DND-41 (cell line): ENCODE results near the gene MCFD2.

ENCODE experiments used
- ATAC-seq: fragments of 200-7000 bp; cut with Tn5 transposase; 3 replicates; pipeline ENCODE4 v1.9.1; 2021; ENCODE audit warnings: low read depth; ENCODE audit not compliant: insufficient read depth
- DNase-seq: peaks from one replicate; pipeline ENCODE4 v3.0.0-alpha.2; 2020
- H2AFZ ChIP-seq: 2 replicates; pipeline ENCODE4 v1.6.0; 2012; ENCODE audit warnings: low read depth, low read length
- H3K27ac ChIP-seq: 2 replicates; pipeline ENCODE4 v1.5.1; 2012; ENCODE audit warnings: low read length, inconsistent platforms
- H3K27me3 ChIP-seq: fragments of 200-600 bp; sonication (generic); 2 replicates; pipeline ENCODE4 v1.6.0; 2012; ENCODE audit warnings: low read length, mild to moderate bottlenecking, inconsistent platforms; ENCODE audit not compliant: insufficient read depth, poor library complexity
- H3K36me3 ChIP-seq: 2 replicates; pipeline ENCODE4 v1.5.1; 2012; ENCODE audit warnings: low read length, inconsistent platforms; ENCODE audit not compliant: insufficient read depth
- H3K4me1 ChIP-seq: 2 replicates; pipeline ENCODE4 v1.5.1; 2012; ENCODE audit warnings: mild to moderate bottlenecking, low read length; ENCODE audit not compliant: insufficient read depth
- H3K4me2 ChIP-seq: 2 replicates; pipeline ENCODE4 v1.6.0; 2012; ENCODE audit warnings: mild to moderate bottlenecking, moderate library complexity, low read length, inconsistent platforms; ENCODE audit not compliant: insufficient read depth
- H3K4me3 ChIP-seq, 2 experiments: fragments of 200-600 bp in 1 of 2; shearing (Covaris generic) in 1 of 2; 2 replicates each; pipeline ENCODE4 v1.5.1; 2012 to 2016; ENCODE audit warnings: inconsistent platforms in 2 of 2, low read length in 2 of 2, mild to moderate bottlenecking in 2 of 2, low read depth in 1 of 2, moderate library complexity in 1 of 2
- H3K79me2 ChIP-seq: 2 replicates; pipeline ENCODE4 v1.6.0; 2012; ENCODE audit warnings: low read length, inconsistent platforms; ENCODE audit not compliant: insufficient read depth
- H3K9ac ChIP-seq: 2 replicates; pipeline ENCODE4 v1.6.0; 2012; ENCODE audit warnings: low read depth, mild to moderate bottlenecking, inconsistent platforms, low read length, moderate library complexity
- H3K9me3 ChIP-seq: 2 replicates; pipeline ENCODE4 v1.5.1; 2012; ENCODE audit warnings: low read length, moderate library complexity, mild to moderate bottlenecking, inconsistent platforms; ENCODE audit not compliant: insufficient read depth, severe bottlenecking
- H4K20me1 ChIP-seq: 2 replicates; pipeline ENCODE4 v1.6.0; 2012; ENCODE audit warnings: low read length; ENCODE audit not compliant: insufficient read depth
- CTCF ChIP-seq: IDR thresholded peaks from 2 replicates; pipeline ENCODE4 v1.5.1; 2012; ENCODE audit warnings: borderline replicate concordance, low read length, moderate library complexity, mild to moderate bottlenecking; ENCODE audit not compliant: poor library complexity, severe bottlenecking; ENCODE audit errors: extremely low read depth
- EZH2 ChIP-seq: IDR thresholded peaks from 3 replicates; pipeline ENCODE4 v1.6.1; 2012; ENCODE audit warnings: borderline replicate concordance, low read depth, mild to moderate bottlenecking, moderate library complexity, low read length, inconsistent platforms; ENCODE audit not compliant: severe bottlenecking

Gene MCFD2

GRCh38 chr2:46939626-46940359, 24.2 kb upstream of the MCFD2 start:
- Histone ChIP-seq H3K9me3 (no peaks in the 10 kb centered on the region), H3K36me3 (peaks cover 4% of the 10 kb centered on the region; the same call in 1 of the 2 replicates), H3K9ac (peak overlapping the region; percentile 82; the same call in 1 of the 2 replicates), H3K4me3 (0 out of 4 replicates have a peak overlapping the region, but pooled peaks of 1 of the 2 experiments have one; percentile 90), H3K27me3 (no peaks in the 10 kb centered on the region), H3K4me2 (peak overlapping the region; percentile 82), H3K27ac (peak overlapping the region; percentile 60), H2AFZ (no peak overlapping the region), H3K79me2 (peaks cover 35% of the 10 kb centered on the region), H4K20me1 (no peaks in the 10 kb centered on the region), H3K4me1 (peaks cover 46% of the 10 kb centered on the region)
- no peak for ATAC-seq
- peak; percentile 28 for DNase-seq
- TF ChIP-seq EZH2 (no peak), CTCF (no peak)

- Histone ChIP-seq H3K79me2 (peaks cover 12% of the 10 kb centered on the region), H2AFZ (no peak overlapping the region), H4K20me1 (no peaks in the 10 kb centered on the region), H3K9me3 (no peaks in the 10 kb centered on the region), H3K9ac (no peak overlapping the region), H3K4me3 (no peak overlapping the region), H3K4me2 (no peak overlapping the region), H3K27me3 (no peaks in the 10 kb centered on the region), H3K27ac (no peak overlapping the region), H3K4me1 (peaks cover 23% of the 10 kb centered on the region), H3K36me3 (no peaks in the 10 kb centered on the region; the same call in 1 of the 2 replicates)
- DNase-seq (no peak), ATAC-seq (no peak)
- no peak for TF ChIP-seq EZH2
- TF ChIP-seq CTCF: peak; percentile 54
Observed at GRCh38 chr2:46937471-46937901, 21.9 kb upstream of the MCFD2 start.

- Histone ChIP-seq H3K4me1 (peaks cover 16% of the 10 kb centered on the region), H3K79me2 (peaks cover 3% of the 10 kb centered on the region), H3K27me3 (no peaks in the 10 kb centered on the region), H3K9ac (no peak overlapping the region), H3K9me3 (no peaks in the 10 kb centered on the region), H4K20me1 (no peaks in the 10 kb centered on the region), H3K4me3 (no peak overlapping the region), H2AFZ (no peak overlapping the region), H3K27ac (no peak overlapping the region), H3K4me2 (no peak overlapping the region), H3K36me3 (no peaks in the 10 kb centered on the region; the same call in 1 of the 2 replicates)
- no peak for DNase-seq
- ATAC-seq: no peak
- TF ChIP-seq EZH2: no peak
- TF ChIP-seq CTCF: no peak
Observed at GRCh38 chr2:46936566-46936965, 21.0 kb upstream of the MCFD2 start.
